Type B pancreatic cell (in vitro differentiated cells): ENCODE results near the gene WDR5. TPM values are rescaled to one million over a fixed set of nuclear protein-coding genes. Genes with fewer than 3 reads are reported as not detected.

Source experiments
- DNase-seq: peaks from one replicate; pipeline ENCODE4 v3.0.0; 2021; ENCODE audit warnings: mixed read lengths; ENCODE audit not compliant: unreplicated experiment; ENCODE audit errors: extremely low spot score
- H3K27ac Mint-ChIP-seq: 2 replicates; pipeline ENCODE4 v1.8.0; 2021; ENCODE audit warnings: mild to moderate bottlenecking, mixed read lengths
- H3K27me3 Mint-ChIP-seq: 2 replicates; pipeline ENCODE4 v1.8.0; 2021; ENCODE audit warnings: mixed read lengths
- H3K36me3 Mint-ChIP-seq: 2 replicates; pipeline ENCODE4 v1.8.0; 2021; ENCODE audit warnings: mixed read lengths
- H3K4me1 Mint-ChIP-seq: one replicate; pipeline ENCODE4 v1.8.0; 2021; ENCODE audit warnings: mixed read lengths; ENCODE audit not compliant: unreplicated experiment
- H3K4me3 Mint-ChIP-seq: 2 replicates; pipeline ENCODE4 v1.8.0; 2021; ENCODE audit warnings: mild to moderate bottlenecking, mixed read lengths
- H3K9me3 Mint-ChIP-seq: 2 replicates; pipeline ENCODE4 v1.8.0; 2021; ENCODE audit warnings: mixed read lengths
- total RNA-seq: library from RNA; stranded (reverse); gene quantifications from 2 replicates; pipeline ENCODE4 v1.2.1, GENCODE V29; 2021; ENCODE audit warnings: low replicate concordance
- TF ChIP-seq, protein P1 (sequence below): fragments of 200-600 bp; sonication (generic); conservative IDR thresholded peaks from 2 replicates; pipeline ENCODE4 v1.5.0; 2021; ENCODE audit warnings: antibody characterized with exemption, mild to moderate bottlenecking

Gene WDR5
- total RNA-seq, 1 donor from 2014 or later: 45.7 TPM

GRCh38 chr9:134172198-134173126, 36.6 kb downstream of the WDR5 start:
- H3K27ac Mint-ChIP-seq: peak overlapping the region; percentile 62
- H3K36me3 Mint-ChIP-seq: no peaks in the 10 kb centered on the region
- H3K4me3 Mint-ChIP-seq: no peak overlapping the region
- H3K4me1 Mint-ChIP-seq: peaks cover 13% of the 10 kb centered on the region
- TF ChIP-seq, protein P1, sequence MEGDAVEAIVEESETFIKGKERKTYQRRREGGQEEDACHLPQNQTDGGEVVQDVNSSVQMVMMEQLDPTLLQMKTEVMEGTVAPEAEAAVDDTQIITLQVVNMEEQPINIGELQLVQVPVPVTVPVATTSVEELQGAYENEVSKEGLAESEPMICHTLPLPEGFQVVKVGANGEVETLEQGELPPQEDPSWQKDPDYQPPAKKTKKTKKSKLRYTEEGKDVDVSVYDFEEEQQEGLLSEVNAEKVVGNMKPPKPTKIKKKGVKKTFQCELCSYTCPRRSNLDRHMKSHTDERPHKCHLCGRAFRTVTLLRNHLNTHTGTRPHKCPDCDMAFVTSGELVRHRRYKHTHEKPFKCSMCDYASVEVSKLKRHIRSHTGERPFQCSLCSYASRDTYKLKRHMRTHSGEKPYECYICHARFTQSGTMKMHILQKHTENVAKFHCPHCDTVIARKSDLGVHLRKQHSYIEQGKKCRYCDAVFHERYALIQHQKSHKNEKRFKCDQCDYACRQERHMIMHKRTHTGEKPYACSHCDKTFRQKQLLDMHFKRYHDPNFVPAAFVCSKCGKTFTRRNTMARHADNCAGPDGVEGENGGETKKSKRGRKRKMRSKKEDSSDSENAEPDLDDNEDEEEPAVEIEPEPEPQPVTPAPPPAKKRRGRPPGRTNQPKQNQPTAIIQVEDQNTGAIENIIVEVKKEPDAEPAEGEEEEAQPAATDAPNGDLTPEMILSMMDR: no peak
- no peaks in the 10 kb centered on the region for H3K9me3 Mint-ChIP-seq
- H3K27me3 Mint-ChIP-seq: no peaks in the 10 kb centered on the region
- DNase-seq: no peak

- H3K27ac Mint-ChIP-seq: peak overlapping the region; percentile 62
- no peaks in the 10 kb centered on the region for H3K36me3 Mint-ChIP-seq
- H3K4me1 Mint-ChIP-seq: peaks cover 13% of the 10 kb centered on the region
- H3K27me3 Mint-ChIP-seq: no peaks in the 10 kb centered on the region
- TF ChIP-seq, protein P1: no peak
- H3K9me3 Mint-ChIP-seq: no peaks in the 10 kb centered on the region
- no peak for DNase-seq
- no peak overlapping the region for H3K4me3 Mint-ChIP-seq
Observed at GRCh38 chr9:134173127-134174072, 37.5 kb downstream of the WDR5 start.

DNA sequence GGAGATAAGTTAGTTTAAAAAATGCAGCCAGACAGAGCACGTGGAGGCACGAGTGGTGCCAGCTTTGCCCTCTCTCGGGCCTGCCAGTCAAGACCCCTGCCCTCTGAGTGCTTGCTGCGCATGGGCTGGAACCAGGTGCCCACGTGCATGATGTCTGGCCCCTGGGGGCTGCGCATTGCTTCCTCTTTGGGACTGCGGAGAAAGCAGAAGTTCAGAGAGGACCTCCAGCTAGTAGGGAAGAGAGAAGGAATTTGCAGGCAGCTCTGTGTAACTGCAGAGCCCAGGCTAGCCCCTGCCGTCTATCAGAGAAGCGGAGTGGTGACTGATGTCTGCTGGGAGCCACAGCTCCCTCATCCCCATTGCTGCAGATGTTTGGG, 38.2 kb downstream of the WDR5 start:
- Mint-ChIP-seq H3K27ac (no peak overlapping the region), H3K36me3 (no peaks in the 10 kb centered on the region), H3K4me1 (peaks cover 15% of the 10 kb centered on the region), H3K9me3 (no peaks in the 10 kb centered on the region), H3K4me3 (no peak overlapping the region), H3K27me3 (no peaks in the 10 kb centered on the region)
- DNase-seq: no peak
- TF ChIP-seq, protein P1: no peak

- no peak for DNase-seq
- Mint-ChIP-seq H3K4me3 (peak overlapping the region; percentile 22), H3K27ac (no peak overlapping the region), H3K27me3 (no peaks in the 10 kb centered on the region), H3K36me3 (no peaks in the 10 kb centered on the region), H3K4me1 (peaks cover 19% of the 10 kb centered on the region), H3K9me3 (no peaks in the 10 kb centered on the region)
- TF ChIP-seq, protein P1: no peak
Observed at GRCh38 chr9:134174526-134175290, 38.8 kb downstream of the WDR5 start.

- no peak overlapping the region for H3K27ac Mint-ChIP-seq
- peaks cover 19% of the 10 kb centered on the region for H3K4me1 Mint-ChIP-seq
- no peak for DNase-seq
- no peaks in the 10 kb centered on the region for H3K36me3 Mint-ChIP-seq
- H3K9me3 Mint-ChIP-seq: no peaks in the 10 kb centered on the region
- H3K4me3 Mint-ChIP-seq: no peak overlapping the region
- no peaks in the 10 kb centered on the region for H3K27me3 Mint-ChIP-seq
- TF ChIP-seq, protein P1: no peak
Observed at GRCh38 chr9:134175291-134175807, 39.5 kb downstream of the WDR5 start.
